Psoas muscle (tissue), 8 donors: ENCODE data around the gene APOB. TPM values are rescaled to one million over a fixed set of nuclear protein-coding genes. Genes with fewer than 3 reads are reported as not detected.

Source experiments
- ATAC-seq, 4 donors: fragments of 200-7000 bp; cut with Tn5 transposase; one replicate each; pipeline ENCODE4 v1.9.1; 2020; ENCODE audit warnings: moderate library complexity in 3 of 4, mild to moderate bottlenecking in 2 of 4
- DNase-seq, 2 donors: peaks; one replicate each; pipeline ENCODE4 v3.0.0-alpha.2; 2020
- H3K27ac ChIP-seq: fragments of 200-600 bp; one replicate; pipeline ENCODE4 v1.8.0; 2022
- H3K27me3 ChIP-seq, 3 donors: fragments of 200-600 bp in 1 of 3; one replicate each; pipeline versions ENCODE4 v1.6.1 to v1.8.0; 2013 to 2022; ENCODE audit warnings: low read length in 2 of 3, mild to moderate bottlenecking in 2 of 3, moderate library complexity in 1 of 3; ENCODE audit not compliant: insufficient read depth in 3 of 3
- H3K36me3 ChIP-seq, 2 donors: fragments of 200-600 bp in 1 of 2; one replicate each; pipeline versions ENCODE4 v1.6.1 to v1.8.0; 2013 to 2022; ENCODE audit warnings: low read depth in 1 of 2, mild to moderate bottlenecking in 1 of 2, moderate library complexity in 1 of 2; ENCODE audit not compliant: insufficient read depth in 1 of 2
- H3K4me1 ChIP-seq: fragments of 200-600 bp; one replicate; pipeline ENCODE4 v1.8.0; 2022
- H3K4me3 ChIP-seq: fragments of 200-600 bp; one replicate; pipeline ENCODE4 v1.8.0; 2022; ENCODE audit warnings: mild to moderate bottlenecking
- H3K9me3 ChIP-seq: fragments of 200-600 bp; one replicate; pipeline ENCODE4 v1.8.0; 2022
- WGBS, 3 donors: extraction: QIAGEN DNeasy Blood & Tissue Kit; methylation state at CpG; one replicate each; pipeline versions ENCODE4 v1.1.6 to v1.1.7; 2013; 5-methylcytosine and 5-hydroxymethylcytosine counted together
- intact Hi-C, 2 donors: fragments of 100-400 bp; cut with DNase I; formaldehyde crosslinking; loops; one replicate each; pipeline versions ENCODE4 v1.11.0 to v1.14.2; 2022
- polyA plus RNA-seq, 3 donors: library from polyadenylated mRNA; stranded (reverse); fragments of 200-250 nt; gene quantifications; one replicate each; pipeline ENCODE4 v1.2.3, GENCODE V29; 2013
- total RNA-seq, 4 donors: library from RNA; stranded (reverse); fragmentation: NEBNext Ultra II Directional in 2 of 4; extraction: Animal tissue kit (Norgen Biotek cat#: 25700) in 2 of 4; gene quantifications; one replicate each; pipeline versions ENCODE4 v1.2.1 to v1.2.4, GENCODE V29; 2021 to 2023
- TF ChIP-seq, protein P1 (sequence below): fragments of 200-600 bp; IDR thresholded peaks from one replicate; pipeline ENCODE4 v1.8.0; 2022; ENCODE audit warnings: antibody characterized with exemption
- donor health status: healthy with polysubstance abuse.
- donor health status: DM: no; HTN: no; CAD: no; lungs with moderate emphysema.
- donor health status: Bipolar disorder and iron deficiency.
- donor health status: healthy.
- donor health status: DM: yes; HTN: yes; CAD: no.
- donor health status: DM: no; HTN: no; CAD: no.
- donor health status: DM: no; HTN: no; CAD: no.
- donor health status: DM: yes; HTN: yes; CAD: no.

The APOB gene
- total and polyA plus RNA-seq, 7 donors, result 0.03 to 0.64 (median 0.34) TPM

DNA sequence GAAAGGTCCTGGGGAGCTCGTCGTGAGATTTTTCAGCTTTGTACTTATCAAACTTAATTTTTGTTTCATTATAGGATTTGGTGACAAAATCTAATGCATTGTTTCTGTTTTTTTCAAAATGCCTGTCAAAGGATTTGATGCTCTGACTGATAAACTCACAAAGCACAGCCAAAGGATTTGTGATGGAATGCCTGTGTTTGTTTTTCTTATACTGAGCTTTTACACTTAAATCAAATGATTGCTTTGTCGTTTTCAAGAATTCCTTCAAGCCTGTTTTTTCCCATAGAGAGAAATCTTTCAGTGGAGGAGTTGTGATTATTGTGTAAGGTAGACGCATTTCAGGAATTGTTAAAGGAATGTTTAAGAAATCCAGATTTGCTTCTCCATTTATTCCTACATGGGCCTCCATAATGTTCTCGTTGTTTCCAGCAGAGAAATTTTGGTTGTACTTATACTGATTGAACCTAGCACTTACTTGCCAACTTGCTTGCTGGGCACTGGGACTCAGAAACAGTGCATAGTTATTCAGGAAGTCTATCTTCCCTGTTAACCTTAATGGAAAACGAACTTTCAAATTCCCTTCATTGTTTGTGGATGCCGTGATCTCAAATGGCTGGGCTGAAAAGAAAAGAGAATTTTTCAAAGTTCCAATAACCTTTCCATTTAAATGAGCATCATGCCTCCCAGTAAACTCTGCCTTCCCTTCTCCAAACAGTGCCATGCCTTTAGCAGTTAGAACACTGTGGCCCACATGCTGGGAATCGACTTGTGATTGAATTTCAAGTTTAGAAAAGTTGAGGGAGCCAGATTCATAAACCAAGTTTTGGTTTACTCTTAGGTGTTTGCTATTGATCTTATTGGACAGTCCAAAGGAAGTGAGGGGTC lies 36.5 kb downstream of the APOB start:
- H3K9me3 ChIP-seq, result no peaks in the 10 kb centered on the region
- no peaks in the 10 kb centered on the region for H3K36me3 ChIP-seq
- WGBS, 3 donors, result 77 to 80% (median 80%) methylated on average over 8 of the region's 8 CpGs
- ATAC-seq (no peak), DNase-seq (no peak)
- H3K4me1 ChIP-seq, result peaks cover 5% of the 10 kb centered on the region
- no peak overlapping the region for H3K27ac ChIP-seq
- H3K4me3 ChIP-seq, result no peak overlapping the region
- intact Hi-C loops, result no loop called here
- TF ChIP-seq, protein P1, sequence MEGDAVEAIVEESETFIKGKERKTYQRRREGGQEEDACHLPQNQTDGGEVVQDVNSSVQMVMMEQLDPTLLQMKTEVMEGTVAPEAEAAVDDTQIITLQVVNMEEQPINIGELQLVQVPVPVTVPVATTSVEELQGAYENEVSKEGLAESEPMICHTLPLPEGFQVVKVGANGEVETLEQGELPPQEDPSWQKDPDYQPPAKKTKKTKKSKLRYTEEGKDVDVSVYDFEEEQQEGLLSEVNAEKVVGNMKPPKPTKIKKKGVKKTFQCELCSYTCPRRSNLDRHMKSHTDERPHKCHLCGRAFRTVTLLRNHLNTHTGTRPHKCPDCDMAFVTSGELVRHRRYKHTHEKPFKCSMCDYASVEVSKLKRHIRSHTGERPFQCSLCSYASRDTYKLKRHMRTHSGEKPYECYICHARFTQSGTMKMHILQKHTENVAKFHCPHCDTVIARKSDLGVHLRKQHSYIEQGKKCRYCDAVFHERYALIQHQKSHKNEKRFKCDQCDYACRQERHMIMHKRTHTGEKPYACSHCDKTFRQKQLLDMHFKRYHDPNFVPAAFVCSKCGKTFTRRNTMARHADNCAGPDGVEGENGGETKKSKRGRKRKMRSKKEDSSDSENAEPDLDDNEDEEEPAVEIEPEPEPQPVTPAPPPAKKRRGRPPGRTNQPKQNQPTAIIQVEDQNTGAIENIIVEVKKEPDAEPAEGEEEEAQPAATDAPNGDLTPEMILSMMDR, result no peak
- H3K27me3 ChIP-seq, result no peaks in the 10 kb centered on the region

DNA sequence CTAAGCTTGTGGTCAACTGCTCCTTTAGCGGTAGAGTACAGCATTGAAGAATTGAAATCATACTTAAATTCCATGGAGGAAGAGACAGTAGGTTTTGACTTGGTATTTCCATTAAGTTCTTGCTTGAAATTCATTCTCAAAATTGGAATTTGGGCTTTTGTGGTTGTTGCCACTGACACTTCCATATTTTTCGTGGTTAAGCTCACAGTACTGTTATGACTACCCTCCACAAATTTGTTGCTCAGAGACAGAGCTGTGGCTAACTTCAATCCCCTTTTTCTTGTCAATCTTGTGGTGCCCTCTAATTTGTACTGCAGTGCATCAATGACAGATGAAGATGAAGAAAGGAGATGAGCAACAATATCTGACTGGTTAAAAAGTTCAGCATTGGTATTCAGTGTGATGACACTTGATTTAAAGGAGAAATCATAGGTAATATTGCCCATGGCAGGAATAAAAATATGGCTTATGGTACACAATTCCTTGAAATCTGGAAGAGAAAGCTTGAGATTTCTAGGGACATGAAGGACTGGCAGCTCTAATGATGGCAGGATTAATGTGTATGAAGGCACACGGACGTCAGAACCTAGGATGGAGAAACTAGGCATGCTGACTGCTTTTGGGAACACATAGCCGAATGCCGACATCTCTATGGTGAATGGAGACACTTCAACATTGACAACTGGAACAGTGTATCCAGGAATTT lies 37.3 kb downstream of the APOB start:
- TF ChIP-seq, protein P1, result no peak
- no peak overlapping the region for H3K4me3 ChIP-seq
- no peaks in the 10 kb centered on the region for H3K9me3 ChIP-seq
- H3K4me1 ChIP-seq, result peaks cover 5% of the 10 kb centered on the region
- no peaks in the 10 kb centered on the region for H3K27me3 ChIP-seq
- no peak overlapping the region for H3K27ac ChIP-seq
- intact Hi-C loops, result no loop called here
- DNase-seq (no peak), ATAC-seq (no peak)
- 78 to 87% (median 85%) methylated on average over 6 of the region's 6 CpGs for WGBS, 3 donors
- no peaks in the 10 kb centered on the region for H3K36me3 ChIP-seq

- Histone ChIP-seq H3K36me3 (no peaks in the 10 kb centered on the region), H3K27ac (no peak overlapping the region), H3K4me1 (peaks cover 2% of the 10 kb centered on the region), H3K27me3 (no peaks in the 10 kb centered on the region), H3K4me3 (no peak overlapping the region), H3K9me3 (no peaks in the 10 kb centered on the region)
- ATAC-seq (no peak), DNase-seq (no peak)
- TF ChIP-seq, protein P1, result no peak
- intact Hi-C loops, result no loop called here
- WGBS, 3 donors, result 84 to 90% (median 88%) methylated on average over 9 of the region's 9 CpGs
Measured at GRCh38 chr2:21005700-21006422, 38.0 kb downstream of the APOB start.

GRCh38 chr2:21005111-21005699 lies 38.7 kb downstream of the APOB start:
- Histone ChIP-seq H3K4me1 (no peaks in the 10 kb centered on the region), H3K9me3 (no peaks in the 10 kb centered on the region), H3K27me3 (no peaks in the 10 kb centered on the region), H3K36me3 (no peaks in the 10 kb centered on the region), H3K27ac (no peak overlapping the region), H3K4me3 (no peak overlapping the region)
- DNase-seq (no peak), ATAC-seq (no peak)
- TF ChIP-seq, protein P1, result no peak
- 85 to 88% (median 87%) methylated on average over 9 of the region's 9 CpGs for WGBS, 3 donors
- intact Hi-C loops, result no loop called here
